Ishikawa (cell line): ENCODE measurements around the gene MR1.

Experiments used
- CEBPB ChIP-seq: IDR thresholded peaks from 2 replicates; pipeline ENCODE4 v1.6.1; 2012
- CREB1 ChIP-seq: IDR thresholded peaks from 2 replicates; pipeline ENCODE4 v1.6.1; 2012; ENCODE audit warnings: low read depth
- EGR1 ChIP-seq: IDR thresholded peaks from 2 replicates; pipeline ENCODE4 v1.6.1; 2012
- EP300 ChIP-seq: IDR thresholded peaks from 2 replicates; pipeline ENCODE4 v1.6.1; 2012; ENCODE audit warnings: borderline replicate concordance
- FOXM1 ChIP-seq: IDR thresholded peaks from 2 replicates; pipeline ENCODE4 v1.6.1; 2012; ENCODE audit warnings: low read depth, borderline replicate concordance
- MAX ChIP-seq: IDR thresholded peaks from 2 replicates; pipeline ENCODE4 v1.6.1; 2012
- NFIC ChIP-seq: IDR thresholded peaks from 2 replicates; pipeline ENCODE4 v1.6.1; 2012
- RAD21 ChIP-seq: IDR thresholded peaks from 2 replicates; pipeline ENCODE4 v1.6.1; 2012; ENCODE audit warnings: low read depth
- REST ChIP-seq: IDR thresholded peaks from 2 replicates; pipeline ENCODE4 v1.6.1; 2012; ENCODE audit warnings: low read depth, mild to moderate bottlenecking
- TAF1 ChIP-seq: IDR thresholded peaks from 2 replicates; pipeline ENCODE4 v1.6.1; 2012; ENCODE audit warnings: low read depth, mild to moderate bottlenecking
- TEAD4 ChIP-seq: IDR thresholded peaks from 2 replicates; pipeline ENCODE4 v1.6.1; 2012
- USF1 ChIP-seq: IDR thresholded peaks from 2 replicates; pipeline ENCODE4 v1.6.1; 2012
- YY1 ChIP-seq: IDR thresholded peaks from 2 replicates; pipeline ENCODE4 v1.6.1; 2012; ENCODE audit warnings: low read depth
- ZBTB7A ChIP-seq: IDR thresholded peaks from 2 replicates; pipeline ENCODE4 v1.6.1; 2012; ENCODE audit warnings: low read depth

- no peak for TF ChIP-seq RAD21
- no peak for TF ChIP-seq USF1
- no peak for TF ChIP-seq YY1
- no peak for TF ChIP-seq EP300
- no peak for TF ChIP-seq TEAD4
- TF ChIP-seq CEBPB, result no peak
- no peak for TF ChIP-seq REST
- TF ChIP-seq TAF1, result no peak
- no peak for TF ChIP-seq MAX
- TF ChIP-seq CREB1, result no peak
- TF ChIP-seq FOXM1, result no peak
- TF ChIP-seq NFIC, result no peak
- TF ChIP-seq EGR1, result no peak
- TF ChIP-seq ZBTB7A, result no peak
Observed at GRCh38 chr1:181075766-181076350, 42.1 kb downstream of the MR1 start.
